Psoas muscle (tissue), 8 donors: ENCODE data around the gene CEP43. TPM values are rescaled to one million over a fixed set of nuclear protein-coding genes. Genes with fewer than 3 reads are reported as not detected.

Source experiments
- ATAC-seq, 4 donors: fragments of 200-7000 bp; cut with Tn5 transposase; one replicate each; pipeline ENCODE4 v1.9.1; 2020; ENCODE audit warnings: moderate library complexity in 3 of 4, mild to moderate bottlenecking in 2 of 4
- DNase-seq, 2 donors: peaks; one replicate each; pipeline ENCODE4 v3.0.0-alpha.2; 2020
- H3K27ac ChIP-seq: fragments of 200-600 bp; one replicate; pipeline ENCODE4 v1.8.0; 2022
- H3K27me3 ChIP-seq, 3 donors: fragments of 200-600 bp in 1 of 3; one replicate each; pipeline versions ENCODE4 v1.6.1 to v1.8.0; 2013 to 2022; ENCODE audit warnings: low read length in 2 of 3, mild to moderate bottlenecking in 2 of 3, moderate library complexity in 1 of 3; ENCODE audit not compliant: insufficient read depth in 3 of 3
- H3K36me3 ChIP-seq, 2 donors: fragments of 200-600 bp in 1 of 2; one replicate each; pipeline versions ENCODE4 v1.6.1 to v1.8.0; 2013 to 2022; ENCODE audit warnings: low read depth in 1 of 2, mild to moderate bottlenecking in 1 of 2, moderate library complexity in 1 of 2; ENCODE audit not compliant: insufficient read depth in 1 of 2
- H3K4me1 ChIP-seq: fragments of 200-600 bp; one replicate; pipeline ENCODE4 v1.8.0; 2022
- H3K4me3 ChIP-seq: fragments of 200-600 bp; one replicate; pipeline ENCODE4 v1.8.0; 2022; ENCODE audit warnings: mild to moderate bottlenecking
- H3K9me3 ChIP-seq: fragments of 200-600 bp; one replicate; pipeline ENCODE4 v1.8.0; 2022
- WGBS, 3 donors: extraction: QIAGEN DNeasy Blood & Tissue Kit; methylation state at CpG; one replicate each; pipeline versions ENCODE4 v1.1.6 to v1.1.7; 2013; 5-methylcytosine and 5-hydroxymethylcytosine counted together
- intact Hi-C, 2 donors: fragments of 100-400 bp; cut with DNase I; formaldehyde crosslinking; loops; one replicate each; pipeline versions ENCODE4 v1.11.0 to v1.14.2; 2022
- polyA plus RNA-seq, 3 donors: library from polyadenylated mRNA; stranded (reverse); fragments of 200-250 nt; gene quantifications; one replicate each; pipeline ENCODE4 v1.2.3, GENCODE V29; 2013
- total RNA-seq, 4 donors: library from RNA; stranded (reverse); fragmentation: NEBNext Ultra II Directional in 2 of 4; extraction: Animal tissue kit (Norgen Biotek cat#: 25700) in 2 of 4; gene quantifications; one replicate each; pipeline versions ENCODE4 v1.2.1 to v1.2.4, GENCODE V29; 2021 to 2023
- TF ChIP-seq, protein P1 (sequence below): fragments of 200-600 bp; IDR thresholded peaks from one replicate; pipeline ENCODE4 v1.8.0; 2022; ENCODE audit warnings: antibody characterized with exemption
- donor health status: healthy with polysubstance abuse.
- donor health status: DM: no; HTN: no; CAD: no; lungs with moderate emphysema.
- donor health status: Bipolar disorder and iron deficiency.
- donor health status: healthy.
- donor health status: DM: yes; HTN: yes; CAD: no.
- donor health status: DM: no; HTN: no; CAD: no.
- donor health status: DM: no; HTN: no; CAD: no.
- donor health status: DM: yes; HTN: yes; CAD: no.

Gene CEP43
- total and polyA plus RNA-seq, 7 donors: 3.0 to 18.8 (median 7.3) TPM

DNA sequence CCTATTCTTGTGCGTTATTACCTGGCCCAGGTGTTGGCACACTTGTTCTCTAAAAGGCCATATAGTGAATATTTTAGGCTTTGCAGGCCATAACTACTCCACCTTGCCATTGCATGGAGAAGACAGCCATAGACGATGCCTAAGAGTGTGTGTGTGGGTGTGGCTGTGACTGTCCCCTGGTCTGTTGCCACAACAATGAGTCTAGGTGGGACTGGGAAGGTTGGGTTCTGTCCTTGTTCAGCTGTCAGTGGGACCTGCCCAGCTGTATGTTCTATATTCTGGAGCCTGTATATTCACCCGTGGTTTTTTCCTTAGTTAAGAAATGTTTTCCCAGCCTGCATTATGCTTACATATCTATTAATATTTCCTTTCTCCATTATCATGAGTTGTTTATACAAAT, 38.6 kb downstream of the CEP43 start:
- TF ChIP-seq, protein P1, sequence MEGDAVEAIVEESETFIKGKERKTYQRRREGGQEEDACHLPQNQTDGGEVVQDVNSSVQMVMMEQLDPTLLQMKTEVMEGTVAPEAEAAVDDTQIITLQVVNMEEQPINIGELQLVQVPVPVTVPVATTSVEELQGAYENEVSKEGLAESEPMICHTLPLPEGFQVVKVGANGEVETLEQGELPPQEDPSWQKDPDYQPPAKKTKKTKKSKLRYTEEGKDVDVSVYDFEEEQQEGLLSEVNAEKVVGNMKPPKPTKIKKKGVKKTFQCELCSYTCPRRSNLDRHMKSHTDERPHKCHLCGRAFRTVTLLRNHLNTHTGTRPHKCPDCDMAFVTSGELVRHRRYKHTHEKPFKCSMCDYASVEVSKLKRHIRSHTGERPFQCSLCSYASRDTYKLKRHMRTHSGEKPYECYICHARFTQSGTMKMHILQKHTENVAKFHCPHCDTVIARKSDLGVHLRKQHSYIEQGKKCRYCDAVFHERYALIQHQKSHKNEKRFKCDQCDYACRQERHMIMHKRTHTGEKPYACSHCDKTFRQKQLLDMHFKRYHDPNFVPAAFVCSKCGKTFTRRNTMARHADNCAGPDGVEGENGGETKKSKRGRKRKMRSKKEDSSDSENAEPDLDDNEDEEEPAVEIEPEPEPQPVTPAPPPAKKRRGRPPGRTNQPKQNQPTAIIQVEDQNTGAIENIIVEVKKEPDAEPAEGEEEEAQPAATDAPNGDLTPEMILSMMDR: no peak
- peaks cover 4 to 66% of the 10 kb centered on the region in 2 donors for H3K36me3 ChIP-seq
- 81 to 92% (median 88%) methylated on average over 3 of the region's 3 CpGs for WGBS, 3 donors

DNA sequence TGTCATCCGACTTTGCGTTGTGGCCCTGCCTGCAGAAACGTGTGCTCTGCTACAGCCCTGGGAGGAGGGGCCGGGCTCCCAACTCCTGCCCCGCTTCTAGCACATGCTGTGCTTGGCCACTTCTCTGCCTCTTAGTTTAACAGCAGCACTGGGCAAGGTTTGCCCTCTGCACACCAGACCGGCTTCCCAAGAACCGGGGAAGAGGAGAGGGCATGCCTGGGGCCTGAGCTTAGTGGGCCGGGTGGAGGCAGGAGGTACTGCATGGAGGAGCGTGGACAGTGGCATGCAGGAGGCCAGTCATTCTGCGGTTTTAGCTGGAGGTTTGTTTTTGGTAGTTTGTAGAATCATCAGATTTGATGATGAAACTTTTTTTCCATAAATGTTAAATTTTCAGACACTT, 45.5 kb downstream of the CEP43 start:
- H3K27me3 ChIP-seq: no peaks in the 10 kb centered on the region
- H3K4me3 ChIP-seq: no peak overlapping the region
- H3K9me3 ChIP-seq: no peaks in the 10 kb centered on the region
- DNase-seq: no peak
- intact Hi-C loops: no loop called here
- TF ChIP-seq, protein P1: no peak
- H3K27ac ChIP-seq: no peak overlapping the region
- ATAC-seq: no peak
- H3K36me3 ChIP-seq: peaks cover 0 to 10% of the 10 kb centered on the region in 2 donors
- 77 to 89% (median 81%) methylated on average over 10 of the region's 10 CpGs for WGBS, 3 donors
- no peaks in the 10 kb centered on the region for H3K4me1 ChIP-seq

More for the DNA sequence above, 38.6 kb downstream of the CEP43 start:
- H3K27ac ChIP-seq: no peak overlapping the region
- ATAC-seq: no peak
- intact Hi-C loops: no loop called here
- no peaks in the 10 kb centered on the region for H3K4me1 ChIP-seq
- H3K27me3 ChIP-seq: no peaks in the 10 kb centered on the region
- H3K4me3 ChIP-seq: no peak overlapping the region
- no peak for DNase-seq
- no peaks in the 10 kb centered on the region for H3K9me3 ChIP-seq

DNA sequence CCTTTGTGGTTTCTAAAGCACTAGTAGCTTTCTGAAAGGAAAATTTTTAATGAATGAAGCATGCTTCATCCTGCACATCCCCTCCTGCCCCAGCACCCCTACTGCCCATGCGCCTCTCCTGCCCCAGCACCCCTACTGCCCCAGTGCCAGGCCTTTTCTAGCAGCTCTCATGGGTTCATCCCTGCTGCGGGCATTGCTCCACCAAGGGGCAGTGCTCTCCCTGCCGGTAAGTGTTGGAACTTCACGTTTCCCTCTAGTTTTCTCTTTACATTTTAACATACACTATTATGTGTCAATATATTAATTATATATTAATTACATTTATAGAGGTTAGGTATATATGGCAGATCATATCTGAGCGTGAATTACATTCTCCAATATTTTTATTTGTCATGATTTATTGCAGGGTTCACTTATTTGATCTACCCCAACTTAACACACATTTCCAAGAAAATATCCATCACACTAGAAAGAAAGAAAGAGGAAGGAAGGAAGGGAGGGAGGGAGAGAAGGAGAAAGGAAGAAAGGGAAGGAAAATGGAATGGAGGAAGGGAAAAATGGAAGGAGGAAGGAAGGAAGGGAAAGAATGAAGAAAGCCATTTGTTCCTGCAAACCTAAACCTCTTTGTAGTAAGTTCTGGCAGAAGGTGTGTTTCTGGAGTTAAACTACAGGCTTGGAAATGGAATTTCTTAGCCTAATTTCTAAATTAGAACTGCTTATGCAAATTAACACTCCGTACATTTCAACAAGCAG, 46.8 kb downstream of the CEP43 start:
- Histone ChIP-seq H3K9me3 (no peaks in the 10 kb centered on the region), H3K27ac (no peak overlapping the region), H3K27me3 (no peaks in the 10 kb centered on the region), H3K4me3 (no peak overlapping the region), H3K4me1 (no peaks in the 10 kb centered on the region), H3K36me3 (no peaks in the 10 kb centered on the region)
- ATAC-seq: no peak
- intact Hi-C loops: no loop called here
- TF ChIP-seq, protein P1: no peak
- WGBS, 3 donors: 83 to 91% (median 89%) methylated on average over 6 of the region's 6 CpGs
- DNase-seq: no peak

DNA sequence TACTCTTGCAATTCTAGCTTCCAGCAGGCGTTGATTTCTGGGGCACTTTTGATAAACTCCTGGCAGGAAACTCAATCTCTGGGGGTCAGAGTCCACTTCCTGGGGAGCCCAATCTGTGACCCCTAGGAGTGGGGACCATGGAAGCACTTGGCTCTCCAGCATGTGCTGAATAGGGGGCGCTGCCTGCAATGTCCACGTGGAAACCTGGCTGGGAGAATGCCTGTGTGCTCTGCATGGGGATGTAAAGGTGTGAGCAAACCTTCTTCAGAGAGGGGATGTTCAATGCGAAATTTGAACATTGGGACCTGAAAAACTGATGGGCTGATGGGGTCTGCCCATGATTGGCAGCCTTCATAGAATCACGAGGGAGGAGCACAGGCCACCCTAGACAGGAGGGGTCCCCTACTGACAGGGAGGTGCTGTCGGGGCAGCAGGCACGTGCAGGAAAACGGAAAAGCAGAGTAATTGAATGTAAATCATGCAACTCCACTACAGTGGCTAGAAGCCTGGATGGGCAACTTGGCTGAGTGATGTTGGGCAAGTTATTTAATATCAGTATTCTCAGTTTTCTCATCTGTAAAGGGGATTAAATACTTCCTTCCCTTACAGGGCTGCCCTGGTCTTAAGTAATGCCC, 47.8 kb downstream of the CEP43 start:
- TF ChIP-seq, protein P1: no peak
- Histone ChIP-seq H3K27me3 (no peaks in the 10 kb centered on the region), H3K4me3 (no peak overlapping the region), H3K36me3 (no peaks in the 10 kb centered on the region), H3K27ac (no peak overlapping the region), H3K9me3 (no peaks in the 10 kb centered on the region), H3K4me1 (no peaks in the 10 kb centered on the region)
- intact Hi-C loops: no loop called here
- ATAC-seq: no peak
- DNase-seq: no peak
- 78 to 83% (median 81%) methylated on average over 8 of the region's 8 CpGs for WGBS, 3 donors
